Measurements from ENCODE around the gene MGA.

DNA sequence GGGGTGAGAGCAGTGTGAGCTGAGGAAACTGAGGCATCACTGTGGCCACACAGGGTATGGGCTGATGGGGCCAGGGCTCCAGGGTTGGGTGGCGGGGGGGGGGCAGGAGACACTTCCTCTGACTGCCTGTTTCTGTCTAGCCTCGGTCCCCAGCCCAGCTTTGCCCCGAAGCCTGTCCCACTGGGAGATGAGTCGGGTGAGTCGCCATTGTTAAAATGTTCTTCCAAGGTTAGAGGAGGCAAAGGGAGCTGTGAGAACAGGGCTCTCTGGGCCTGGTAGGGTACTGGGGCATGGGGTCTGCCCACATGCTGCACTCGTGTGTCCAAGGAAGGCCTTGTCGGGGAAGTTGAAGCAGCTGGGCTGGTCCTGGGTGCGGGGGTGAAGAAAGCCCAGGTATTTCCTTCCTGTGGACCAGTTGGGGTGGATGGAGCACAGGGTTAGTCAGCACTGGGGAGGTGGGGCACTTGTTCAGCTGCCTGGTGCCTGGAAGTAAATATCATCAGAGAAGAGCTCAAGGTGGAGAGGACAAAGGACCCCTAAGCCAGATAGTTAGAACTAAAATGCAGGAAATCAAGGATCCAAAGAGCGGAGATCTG, 159.3 kb downstream of the MGA start:
- TF ChIP-seq, protein P1, sequence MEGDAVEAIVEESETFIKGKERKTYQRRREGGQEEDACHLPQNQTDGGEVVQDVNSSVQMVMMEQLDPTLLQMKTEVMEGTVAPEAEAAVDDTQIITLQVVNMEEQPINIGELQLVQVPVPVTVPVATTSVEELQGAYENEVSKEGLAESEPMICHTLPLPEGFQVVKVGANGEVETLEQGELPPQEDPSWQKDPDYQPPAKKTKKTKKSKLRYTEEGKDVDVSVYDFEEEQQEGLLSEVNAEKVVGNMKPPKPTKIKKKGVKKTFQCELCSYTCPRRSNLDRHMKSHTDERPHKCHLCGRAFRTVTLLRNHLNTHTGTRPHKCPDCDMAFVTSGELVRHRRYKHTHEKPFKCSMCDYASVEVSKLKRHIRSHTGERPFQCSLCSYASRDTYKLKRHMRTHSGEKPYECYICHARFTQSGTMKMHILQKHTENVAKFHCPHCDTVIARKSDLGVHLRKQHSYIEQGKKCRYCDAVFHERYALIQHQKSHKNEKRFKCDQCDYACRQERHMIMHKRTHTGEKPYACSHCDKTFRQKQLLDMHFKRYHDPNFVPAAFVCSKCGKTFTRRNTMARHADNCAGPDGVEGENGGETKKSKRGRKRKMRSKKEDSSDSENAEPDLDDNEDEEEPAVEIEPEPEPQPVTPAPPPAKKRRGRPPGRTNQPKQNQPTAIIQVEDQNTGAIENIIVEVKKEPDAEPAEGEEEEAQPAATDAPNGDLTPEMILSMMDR (IDR thresholded peaks at IDR 0.05; ENCODE audit: extremely low read depth in 1 of 2, insufficient read depth in 1 of 2, low read depth in 1 of 2, low read length in 2 of 2): no peak
- no peak for TF ChIP-seq EZH2 (IDR thresholded peaks at IDR 0.05; ENCODE audit: borderline replicate concordance, low read depth, low read length, severe bottlenecking)
- TF ChIP-seq POLR2AphosphoS5 (IDR thresholded peaks at IDR 0.05; ENCODE audit: insufficient read depth, low read depth, low read length): no peak
- TF ChIP-seq POLR2A (IDR thresholded peaks at IDR 0.05; ENCODE audit: low read depth, low read length): no peak
- no peak for TF ChIP-seq MAX (IDR thresholded peaks at IDR 0.05; ENCODE audit: insufficient read depth, insufficient read length)
- TF ChIP-seq JUN (IDR thresholded peaks at IDR 0.05; ENCODE audit: borderline replicate concordance, insufficient read depth, insufficient read length, low read depth): no peak

All from endothelial cell of umbilical vein (primary cell).